ENCODE data around the gene CDC37.
"Not testable (repeated sequence)": the region's sequence is repeated elsewhere in the genome, so short reads cannot be mapped to it uniquely, and the experiment has no call there.

Gene CDC37

DNA sequence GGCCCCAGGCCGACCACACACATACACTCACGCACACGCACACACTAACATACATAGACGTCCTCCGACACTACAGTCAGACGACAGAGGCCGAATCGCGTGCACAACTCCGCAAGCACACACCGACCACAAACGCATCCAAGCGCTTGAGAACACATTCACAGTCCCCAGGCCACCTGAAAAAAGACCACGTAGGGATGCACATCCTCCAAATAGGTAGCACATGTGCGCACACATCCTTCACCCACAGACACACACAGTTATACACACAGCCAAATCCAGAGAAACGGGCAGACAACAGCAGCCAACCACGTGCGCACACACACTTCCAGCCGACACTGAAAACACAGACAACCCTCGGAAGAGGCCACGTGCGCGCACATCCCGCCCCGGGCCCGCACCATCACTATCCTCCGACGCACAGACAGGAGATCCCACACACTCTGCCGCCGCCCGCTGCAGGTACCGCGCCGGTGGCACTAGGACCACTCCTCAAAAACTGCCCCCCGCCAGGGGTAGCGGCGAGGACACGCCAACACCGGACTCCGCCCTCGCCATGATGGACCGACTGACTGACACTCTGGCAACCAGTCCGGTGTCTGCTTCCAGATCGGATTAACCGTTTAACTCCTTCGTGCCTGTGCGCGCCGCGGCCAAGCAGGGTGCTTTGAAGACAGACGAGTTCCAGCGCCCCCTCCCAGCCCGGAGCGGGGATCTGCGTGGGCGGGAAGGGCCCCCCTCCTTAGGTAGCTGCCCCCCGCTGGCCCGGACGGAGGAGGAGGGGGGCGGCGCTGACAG is 16.5 kb upstream of the CDC37 start:
- DNase-seq, result no peak

DNA sequence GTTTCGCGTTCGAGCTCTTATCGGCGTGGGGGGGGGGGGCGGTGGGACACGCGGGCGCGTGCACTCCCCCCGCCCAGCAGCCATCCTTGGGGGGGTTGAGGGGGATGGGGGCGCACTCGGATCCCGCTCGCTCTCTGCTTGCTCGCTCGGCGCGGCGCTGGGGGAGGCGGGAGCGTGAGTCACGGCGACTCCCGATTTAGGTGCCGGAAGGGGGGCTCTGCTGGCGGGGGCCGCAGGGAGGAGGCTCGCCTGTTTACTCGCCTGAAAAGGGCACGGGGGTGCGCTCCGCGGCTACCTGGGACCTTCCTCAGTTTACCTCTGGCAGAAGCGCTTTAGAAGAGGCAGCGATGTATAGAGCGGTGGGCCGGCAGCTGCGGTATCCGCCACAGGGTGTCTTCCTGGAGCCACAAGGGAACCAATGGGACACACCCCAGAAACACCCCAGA is 15.9 kb upstream of the CDC37 start:
- DNase-seq, result no peak

- DNase-seq, result no peak
Measured at GRCh38 chr19:10418485-10419199, 15.3 kb upstream of the CDC37 start.

DNA sequence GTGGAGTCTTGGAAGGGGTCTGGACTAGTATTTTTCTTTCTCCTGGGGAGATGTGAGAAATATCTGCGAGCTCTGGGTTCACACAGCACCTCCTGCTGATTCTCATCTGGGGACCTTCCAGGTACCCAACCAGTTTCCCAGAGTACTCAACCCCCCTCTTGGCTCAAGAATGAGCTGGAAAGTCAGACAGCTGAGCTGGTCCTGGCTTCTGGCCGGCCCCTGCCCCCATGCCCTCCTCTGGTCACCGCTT is 14.8 kb upstream of the CDC37 start:
- DNase-seq, result no peak

GRCh38 chr19:10417541-10418234 is 14.3 kb upstream of the CDC37 start:
- no peak for DNase-seq

DNA sequence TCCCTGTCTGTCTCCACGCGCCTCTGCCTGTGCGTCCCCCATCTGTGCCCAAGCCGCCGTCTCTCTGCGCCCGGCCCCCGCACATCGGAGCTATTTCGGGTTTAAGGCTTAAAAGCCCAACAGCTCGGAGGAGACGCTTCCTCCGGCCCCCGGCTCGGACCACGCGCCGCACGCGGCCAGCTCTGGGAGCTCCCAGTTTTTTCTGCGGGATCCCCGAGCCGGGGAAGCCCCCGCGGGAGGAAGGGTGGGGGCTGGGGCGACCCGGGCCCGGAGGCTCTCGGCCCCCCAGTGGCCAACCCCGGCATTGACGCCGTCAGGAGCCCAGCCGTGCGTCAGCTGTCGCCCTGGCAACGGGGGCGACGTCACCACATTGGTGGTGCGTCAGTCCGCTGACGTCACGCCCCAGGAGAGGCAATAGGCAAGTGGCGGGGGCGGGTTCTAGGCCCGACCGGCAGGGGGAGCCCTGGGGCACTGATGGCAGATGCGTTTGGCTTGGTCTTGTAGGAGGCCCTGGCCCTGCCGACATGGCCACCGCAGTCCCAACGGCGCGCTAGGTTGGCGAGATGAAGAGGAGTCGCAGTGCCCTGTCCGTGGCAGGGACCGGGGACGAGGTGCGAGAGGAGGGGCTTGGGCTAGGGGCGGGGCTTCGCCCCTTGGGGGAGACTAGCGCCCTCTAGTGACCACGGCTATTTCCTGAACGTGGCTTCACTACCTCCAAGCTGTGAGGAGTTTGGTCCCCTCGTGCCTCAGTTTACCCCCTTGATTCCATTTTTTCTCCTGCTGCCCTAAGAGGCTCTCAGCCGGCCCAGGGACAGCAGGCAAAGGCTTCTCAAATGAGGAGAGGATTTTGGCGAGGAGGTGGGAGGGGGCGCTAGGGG is 13.3 kb upstream of the CDC37 start:
- DNase-seq, result peak in 11 of 14 donors; percentile 26 to 69 (median 44)

- DNase-seq, result no peak
Measured at GRCh38 chr19:10416083-10416379, 12.7 kb upstream of the CDC37 start.

GRCh38 chr19:10412257-10412977 is 9.1 kb upstream of the CDC37 start:
- DNase-seq, result no peak

GRCh38 chr19:10411224-10411623 is 7.9 kb upstream of the CDC37 start:
- not testable (repeated sequence) for DNase-seq

DNA sequence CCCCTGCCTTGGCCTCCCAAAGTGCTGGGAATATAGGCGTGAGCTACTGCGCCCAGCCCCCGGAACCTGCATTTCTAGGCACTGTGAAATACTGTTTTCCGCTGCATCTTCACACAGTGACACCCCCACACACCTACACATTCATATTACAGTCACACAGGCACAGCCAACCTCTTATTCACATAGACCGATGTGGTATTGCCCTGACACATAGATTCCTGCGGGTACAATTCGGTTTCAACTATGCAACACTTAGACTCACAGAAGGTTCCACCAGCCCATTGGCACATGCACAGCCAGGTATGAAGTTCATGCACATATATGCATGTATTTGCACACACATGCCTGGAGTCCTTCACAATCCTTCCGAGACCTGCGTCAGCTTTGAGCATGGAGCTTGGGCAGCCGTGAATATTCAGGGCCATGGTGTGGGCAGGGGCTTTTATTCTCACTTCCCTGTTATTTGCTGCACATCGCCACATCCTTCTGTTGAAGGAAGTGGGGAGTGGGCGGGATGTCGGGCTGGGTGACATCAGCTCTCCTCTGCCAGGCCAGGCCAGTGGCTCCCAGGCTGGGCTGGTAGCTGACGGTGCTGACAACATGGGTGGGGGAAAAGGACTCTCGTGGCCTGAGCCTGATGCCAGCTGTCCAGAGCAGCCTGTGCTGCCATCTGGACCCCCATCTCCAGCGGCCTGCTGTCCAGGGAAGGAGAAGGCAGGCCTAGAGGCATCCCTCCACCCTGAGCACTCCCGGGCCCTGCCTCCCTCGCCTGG is 5.4 kb upstream of the CDC37 start:
- peak in 8 of 14 donors; percentile 16 to 51 (median 32) for DNase-seq

- no peak for DNase-seq
Measured at GRCh38 chr19:10407096-10407495, 3.8 kb upstream of the CDC37 start.

DNA sequence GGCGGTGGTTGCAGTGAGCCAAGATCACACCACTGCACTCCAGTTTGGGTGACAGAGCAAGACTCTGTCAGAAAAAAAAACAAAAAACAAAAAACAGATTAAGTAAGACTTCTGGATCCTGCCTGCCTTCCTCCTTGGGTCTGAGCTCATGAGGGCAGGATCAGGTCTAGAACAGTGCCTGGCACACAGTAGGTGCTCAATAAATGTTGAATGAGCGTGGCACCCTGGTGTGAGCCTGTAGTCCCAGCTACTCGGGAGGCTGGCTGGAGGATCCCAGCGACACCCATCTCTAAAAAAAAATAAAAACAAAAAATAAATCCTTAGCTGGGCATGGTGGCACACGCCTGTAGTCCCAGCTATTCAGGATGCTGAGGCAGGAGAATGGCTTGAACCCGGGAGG is 2.8 kb upstream of the CDC37 start:
- DNase-seq, result no peak

- peak in 1 of 14 donors; percentile 59 for DNase-seq
Measured at GRCh38 chr19:10404888-10405820, 1.8 kb upstream of the CDC37 start.

- DNase-seq, result no peak
Measured at GRCh38 chr19:10402441-10403038, 802 bp downstream of the CDC37 start.

- DNase-seq, result peak in 1 of 14 donors; percentile 5
Measured at GRCh38 chr19:10399878-10400277, 3.5 kb downstream of the CDC37 start.

DNA sequence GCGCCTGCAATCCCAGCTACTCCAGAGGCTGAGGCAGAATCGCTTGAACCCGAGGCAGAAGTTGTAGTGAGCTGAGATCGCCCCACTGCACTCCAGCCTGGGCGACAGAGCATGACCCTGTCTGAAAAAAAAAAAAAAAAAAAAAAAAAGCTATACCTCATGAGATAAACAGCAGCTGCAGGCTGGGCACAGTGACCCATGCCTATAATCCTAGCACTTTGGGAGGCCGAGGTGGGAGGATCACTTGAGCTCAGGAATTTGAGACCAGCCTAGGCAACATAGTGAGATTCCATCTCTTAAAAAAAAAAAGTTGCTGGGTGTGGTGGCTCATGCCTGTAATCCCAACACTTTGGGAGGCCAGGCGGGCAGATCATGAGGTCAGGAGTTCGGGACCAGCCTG is 4.0 kb downstream of the CDC37 start:
- DNase-seq, result not testable (repeated sequence)

DNA sequence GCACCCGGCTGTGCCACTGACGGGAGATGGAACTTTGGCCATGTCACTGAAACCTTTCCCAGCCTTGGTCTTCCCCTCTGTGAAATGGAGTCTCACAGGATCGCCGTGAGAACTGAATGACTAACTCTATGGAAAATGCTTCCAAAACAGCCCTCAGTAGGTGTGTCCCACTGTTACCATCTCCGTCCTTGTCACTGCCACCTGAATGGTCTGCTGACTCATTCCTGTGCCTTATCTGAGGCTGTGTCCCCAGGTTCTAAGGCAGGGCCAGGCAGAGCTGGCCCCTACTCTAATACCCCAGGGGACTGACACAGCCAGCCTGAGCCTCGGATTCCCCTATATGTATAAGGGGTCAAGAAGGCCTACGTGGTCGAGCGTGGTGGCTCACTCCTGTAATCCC is 4.5 kb downstream of the CDC37 start:
- DNase-seq, result no peak

GRCh38 chr19:10395917-10396316 is 7.4 kb downstream of the CDC37 start:
- DNase-seq, result no peak

GRCh38 chr19:10395436-10395835 is 7.9 kb downstream of the CDC37 start:
- no peak for DNase-seq

DNA sequence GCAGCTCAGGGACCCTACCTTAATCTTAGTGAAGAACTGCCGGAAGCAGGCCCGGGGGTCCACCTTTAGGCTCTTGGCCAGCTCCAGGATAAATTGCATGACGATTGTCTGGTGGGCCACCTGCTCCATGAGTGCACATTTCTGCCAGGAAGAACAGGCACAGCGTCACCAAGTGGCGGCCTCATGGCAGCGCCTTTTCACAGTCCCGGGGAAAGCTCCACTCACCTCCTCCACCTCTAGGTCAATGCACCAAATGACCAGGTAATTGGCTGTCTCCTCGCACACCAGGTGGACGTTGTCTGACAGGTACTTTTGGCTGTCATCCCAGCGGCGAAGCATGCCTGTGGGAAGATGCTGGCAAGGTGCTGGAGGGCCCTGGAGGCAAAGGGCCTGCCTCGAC is 8.3 kb downstream of the CDC37 start:
- DNase-seq, result no peak
